ENCODE data around the gene RGR.

Gene RGR

GRCh38 chr10:84217746-84218145, 27.1 kb upstream of the RGR start:
- H3K9me3 ChIP-seq (ENCODE audit: control insufficient read depth in 1 of 2, low read length in 2 of 2) = no peaks in the 10 kb centered on the region
- H3K36me3 ChIP-seq (ENCODE audit: control insufficient read depth in 1 of 2, insufficient read depth in 2 of 2, low read length in 2 of 2) = no peaks in the 10 kb centered on the region
- H3K27me3 ChIP-seq (ENCODE audit: control insufficient read depth in 1 of 2, insufficient read depth in 2 of 2, low read length in 2 of 2) = peaks cover 0 to 6% of the 10 kb centered on the region in 2 donors
- H3K4me3 ChIP-seq (ENCODE audit: low read depth in 1 of 2, low read length in 2 of 2) = no peak overlapping the region
- H3K4me1 ChIP-seq (ENCODE audit: control insufficient read depth in 1 of 2, insufficient read depth in 2 of 2, low read length in 2 of 2) = no peaks in the 10 kb centered on the region
- H3K27ac ChIP-seq (ENCODE audit: low read depth, low read length) = no peak overlapping the region
- H3K9ac ChIP-seq (ENCODE audit: low read depth in 1 of 2, low read length in 2 of 2) = no peak overlapping the region

- H3K4me1 ChIP-seq (ENCODE audit: control insufficient read depth in 1 of 2, insufficient read depth in 2 of 2, low read length in 2 of 2) = no peaks in the 10 kb centered on the region
- no peaks in the 10 kb centered on the region for H3K36me3 ChIP-seq (ENCODE audit: control insufficient read depth in 1 of 2, insufficient read depth in 2 of 2, low read length in 2 of 2)
- H3K27me3 ChIP-seq (ENCODE audit: control insufficient read depth in 1 of 2, insufficient read depth in 2 of 2, low read length in 2 of 2) = no peaks in the 10 kb centered on the region
- no peaks in the 10 kb centered on the region for H3K9me3 ChIP-seq (ENCODE audit: control insufficient read depth in 1 of 2, low read length in 2 of 2)
- no peak overlapping the region for H3K4me3 ChIP-seq (ENCODE audit: low read depth in 1 of 2, low read length in 2 of 2)
- H3K27ac ChIP-seq (ENCODE audit: low read depth, low read length) = no peak overlapping the region
- H3K9ac ChIP-seq (ENCODE audit: low read depth in 1 of 2, low read length in 2 of 2) = no peak overlapping the region
These were observed 22.9 kb upstream of the RGR start for GRCh38 chr10:84221916-84222315.

GRCh38 chr10:84224411-84225028, 20.3 kb upstream of the RGR start:
- no peak overlapping the region for H3K9ac ChIP-seq (ENCODE audit: low read depth in 1 of 2, low read length in 2 of 2)
- no peaks in the 10 kb centered on the region for H3K4me1 ChIP-seq (ENCODE audit: control insufficient read depth in 1 of 2, insufficient read depth in 2 of 2, low read length in 2 of 2)
- no peaks in the 10 kb centered on the region for H3K36me3 ChIP-seq (ENCODE audit: control insufficient read depth in 1 of 2, insufficient read depth in 2 of 2, low read length in 2 of 2)
- no peaks in the 10 kb centered on the region for H3K9me3 ChIP-seq (ENCODE audit: control insufficient read depth in 1 of 2, low read length in 2 of 2)
- no peak overlapping the region for H3K27ac ChIP-seq (ENCODE audit: low read depth, low read length)
- H3K4me3 ChIP-seq (ENCODE audit: low read depth in 1 of 2, low read length in 2 of 2) = no peak overlapping the region
- no peaks in the 10 kb centered on the region for H3K27me3 ChIP-seq (ENCODE audit: control insufficient read depth in 1 of 2, insufficient read depth in 2 of 2, low read length in 2 of 2)

GRCh38 chr10:84225427-84226173, 19.3 kb upstream of the RGR start, which contains the start of gene LRIT2:
Gene LRIT2, minus strand, starts transcription at chr10:84225544. Its CDS starts 24 bp downstream, at chr10:84225520.
- no peaks in the 10 kb centered on the region for H3K9me3 ChIP-seq (ENCODE audit: control insufficient read depth in 1 of 2, low read length in 2 of 2)
- no peak within 1 kb of the TSS for H3K9ac ChIP-seq (ENCODE audit: low read depth in 1 of 2, low read length in 2 of 2)
- no peak within 1 kb of the TSS for H3K27ac ChIP-seq (ENCODE audit: low read depth, low read length)
- no peaks in the 10 kb centered on the region for H3K27me3 ChIP-seq (ENCODE audit: control insufficient read depth in 1 of 2, insufficient read depth in 2 of 2, low read length in 2 of 2)
- no peak within 1 kb of the TSS for H3K4me3 ChIP-seq (ENCODE audit: low read depth in 1 of 2, low read length in 2 of 2)
- no peaks in the 10 kb centered on the region for H3K4me1 ChIP-seq (ENCODE audit: control insufficient read depth in 1 of 2, insufficient read depth in 2 of 2, low read length in 2 of 2)
- H3K36me3 ChIP-seq (ENCODE audit: control insufficient read depth in 1 of 2, insufficient read depth in 2 of 2, low read length in 2 of 2) = no peaks in the 10 kb centered on the region

DNA sequence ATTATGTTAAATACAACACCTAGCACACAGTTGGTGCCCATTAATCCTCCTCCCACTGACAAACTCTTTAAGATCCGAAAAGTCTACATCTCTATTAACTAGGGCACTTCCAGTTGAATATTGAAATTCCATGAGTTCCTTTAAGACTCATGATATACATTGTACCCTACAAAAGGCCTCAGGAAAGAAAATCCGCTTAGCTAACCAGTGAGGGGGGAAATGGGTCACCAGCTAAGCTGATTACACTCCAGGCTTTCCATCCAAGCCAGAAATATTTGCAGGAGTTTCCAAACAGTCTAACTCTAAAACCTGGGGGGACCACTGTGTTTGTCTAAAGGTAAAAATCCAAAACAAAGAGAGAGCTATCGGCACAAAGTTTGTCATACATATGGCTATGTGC, 18.2 kb upstream of the RGR start:
- H3K9me3 ChIP-seq (ENCODE audit: control insufficient read depth in 1 of 2, low read length in 2 of 2) = no peaks in the 10 kb centered on the region
- H3K36me3 ChIP-seq (ENCODE audit: control insufficient read depth in 1 of 2, insufficient read depth in 2 of 2, low read length in 2 of 2) = no peaks in the 10 kb centered on the region
- H3K27me3 ChIP-seq (ENCODE audit: control insufficient read depth in 1 of 2, insufficient read depth in 2 of 2, low read length in 2 of 2) = no peaks in the 10 kb centered on the region
- H3K27ac ChIP-seq (ENCODE audit: low read depth, low read length) = no peak overlapping the region
- no peak overlapping the region for H3K9ac ChIP-seq (ENCODE audit: low read depth in 1 of 2, low read length in 2 of 2)
- H3K4me1 ChIP-seq (ENCODE audit: control insufficient read depth in 1 of 2, insufficient read depth in 2 of 2, low read length in 2 of 2) = no peaks in the 10 kb centered on the region
- H3K4me3 ChIP-seq (ENCODE audit: low read depth in 1 of 2, low read length in 2 of 2) = no peak overlapping the region

- Histone ChIP-seq H3K4me1 (ENCODE audit: control insufficient read depth in 1 of 2, insufficient read depth in 2 of 2, low read length in 2 of 2) (no peaks in the 10 kb centered on the region), H3K27me3 (ENCODE audit: control insufficient read depth in 1 of 2, insufficient read depth in 2 of 2, low read length in 2 of 2) (no peaks in the 10 kb centered on the region), H3K9me3 (ENCODE audit: control insufficient read depth in 1 of 2, low read length in 2 of 2) (no peaks in the 10 kb centered on the region), H3K27ac (ENCODE audit: low read depth, low read length) (no peak overlapping the region), H3K36me3 (ENCODE audit: control insufficient read depth in 1 of 2, insufficient read depth in 2 of 2, low read length in 2 of 2) (no peaks in the 10 kb centered on the region), H3K9ac (ENCODE audit: low read depth in 1 of 2, low read length in 2 of 2) (no peak overlapping the region), H3K4me3 (ENCODE audit: low read depth in 1 of 2, low read length in 2 of 2) (no peak overlapping the region)
These were observed 17.0 kb upstream of the RGR start for GRCh38 chr10:84227810-84228209.

DNA sequence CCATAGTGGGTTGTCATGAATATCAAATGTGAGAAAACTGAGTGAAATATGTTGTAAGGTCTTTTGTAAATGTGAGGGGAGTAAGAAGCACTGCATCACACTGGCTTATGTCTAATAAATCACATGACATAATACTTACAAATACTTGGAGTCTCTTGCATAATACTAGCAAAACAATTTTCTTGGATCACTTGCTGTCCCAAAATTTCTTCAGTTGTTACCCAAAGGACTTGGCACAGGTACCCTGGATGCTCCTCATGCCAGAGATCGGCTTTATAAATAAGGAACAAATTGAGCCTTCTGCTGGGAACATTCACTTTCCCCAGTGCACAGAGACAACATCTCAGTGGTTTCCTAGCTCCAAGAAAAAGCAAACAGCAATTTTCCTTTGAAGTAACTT, 14.5 kb upstream of the RGR start:
- Histone ChIP-seq H3K27ac (ENCODE audit: low read depth, low read length) (no peak overlapping the region), H3K9ac (ENCODE audit: low read depth in 1 of 2, low read length in 2 of 2) (no peak overlapping the region), H3K4me1 (ENCODE audit: control insufficient read depth in 1 of 2, insufficient read depth in 2 of 2, low read length in 2 of 2) (no peaks in the 10 kb centered on the region), H3K36me3 (ENCODE audit: control insufficient read depth in 1 of 2, insufficient read depth in 2 of 2, low read length in 2 of 2) (no peaks in the 10 kb centered on the region), H3K9me3 (ENCODE audit: control insufficient read depth in 1 of 2, low read length in 2 of 2) (no peaks in the 10 kb centered on the region), H3K4me3 (ENCODE audit: low read depth in 1 of 2, low read length in 2 of 2) (no peak overlapping the region), H3K27me3 (ENCODE audit: control insufficient read depth in 1 of 2, insufficient read depth in 2 of 2, low read length in 2 of 2) (no peaks in the 10 kb centered on the region)

DNA sequence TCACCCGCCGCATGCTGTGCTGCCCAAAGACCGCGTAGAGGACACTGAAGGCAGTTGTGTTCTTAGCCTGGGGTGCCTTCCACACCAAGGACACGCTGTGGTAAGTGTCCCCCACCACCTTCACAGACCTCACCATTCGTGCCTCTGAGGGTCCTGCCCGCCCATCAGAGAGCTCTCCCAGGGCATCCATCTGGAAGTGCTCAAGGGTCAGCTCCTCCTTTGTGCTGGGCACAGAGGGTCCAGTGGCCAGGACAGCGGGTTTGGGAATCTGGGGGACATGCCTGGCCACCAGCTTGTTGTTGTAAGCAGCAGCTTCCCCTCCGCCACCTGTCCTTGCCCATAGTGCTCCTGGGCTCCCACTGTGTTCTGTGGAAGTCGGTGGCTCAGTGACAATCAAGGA, 12.5 kb upstream of the RGR start:
- Histone ChIP-seq H3K4me1 (ENCODE audit: control insufficient read depth in 1 of 2, insufficient read depth in 2 of 2, low read length in 2 of 2) (no peaks in the 10 kb centered on the region), H3K4me3 (ENCODE audit: low read depth in 1 of 2, low read length in 2 of 2) (no peak overlapping the region), H3K27me3 (ENCODE audit: control insufficient read depth in 1 of 2, insufficient read depth in 2 of 2, low read length in 2 of 2) (no peaks in the 10 kb centered on the region), H3K27ac (ENCODE audit: low read depth, low read length) (no peak overlapping the region), H3K9me3 (ENCODE audit: control insufficient read depth in 1 of 2, low read length in 2 of 2) (no peaks in the 10 kb centered on the region), H3K36me3 (ENCODE audit: control insufficient read depth in 1 of 2, insufficient read depth in 2 of 2, low read length in 2 of 2) (no peaks in the 10 kb centered on the region), H3K9ac (ENCODE audit: low read depth in 1 of 2, low read length in 2 of 2) (no peak overlapping the region)

GRCh38 chr10:84233940-84234339, 10.9 kb upstream of the RGR start:
- H3K4me1 ChIP-seq (ENCODE audit: control insufficient read depth in 1 of 2, insufficient read depth in 2 of 2, low read length in 2 of 2) = no peaks in the 10 kb centered on the region
- H3K9me3 ChIP-seq (ENCODE audit: control insufficient read depth in 1 of 2, low read length in 2 of 2) = no peaks in the 10 kb centered on the region
- H3K27ac ChIP-seq (ENCODE audit: low read depth, low read length) = no peak overlapping the region
- no peak overlapping the region for H3K4me3 ChIP-seq (ENCODE audit: low read depth in 1 of 2, low read length in 2 of 2)
- no peaks in the 10 kb centered on the region for H3K36me3 ChIP-seq (ENCODE audit: control insufficient read depth in 1 of 2, insufficient read depth in 2 of 2, low read length in 2 of 2)
- H3K27me3 ChIP-seq (ENCODE audit: control insufficient read depth in 1 of 2, insufficient read depth in 2 of 2, low read length in 2 of 2) = no peaks in the 10 kb centered on the region
- no peak overlapping the region for H3K9ac ChIP-seq (ENCODE audit: low read depth in 1 of 2, low read length in 2 of 2)

GRCh38 chr10:84234479-84234878, 10.4 kb upstream of the RGR start:
- no peaks in the 10 kb centered on the region for H3K4me1 ChIP-seq (ENCODE audit: control insufficient read depth in 1 of 2, insufficient read depth in 2 of 2, low read length in 2 of 2)
- H3K4me3 ChIP-seq (ENCODE audit: low read depth in 1 of 2, low read length in 2 of 2) = no peak overlapping the region
- no peaks in the 10 kb centered on the region for H3K9me3 ChIP-seq (ENCODE audit: control insufficient read depth in 1 of 2, low read length in 2 of 2)
- no peak overlapping the region for H3K9ac ChIP-seq (ENCODE audit: low read depth in 1 of 2, low read length in 2 of 2)
- H3K36me3 ChIP-seq (ENCODE audit: control insufficient read depth in 1 of 2, insufficient read depth in 2 of 2, low read length in 2 of 2) = no peaks in the 10 kb centered on the region
- no peak overlapping the region for H3K27ac ChIP-seq (ENCODE audit: low read depth, low read length)
- H3K27me3 ChIP-seq (ENCODE audit: control insufficient read depth in 1 of 2, insufficient read depth in 2 of 2, low read length in 2 of 2) = no peaks in the 10 kb centered on the region

Data from duodenal mucosa (tissue), 2 donors.